Urothelium cell line (cell line): ENCODE measurements around the gene XPNPEP1.

Source experiments
- DNase-seq: peaks from one replicate; pipeline ENCODE4 v3.0.0; 2011; ENCODE audit warnings: low spot score, mixed read lengths
- FAIRE-seq: peaks from 2 replicates; lab custom pipeline; 2011; peaks lifted over from hg19 to GRCh38; lab: Jason Lieb, UNC

XPNPEP1 gene

DNA sequence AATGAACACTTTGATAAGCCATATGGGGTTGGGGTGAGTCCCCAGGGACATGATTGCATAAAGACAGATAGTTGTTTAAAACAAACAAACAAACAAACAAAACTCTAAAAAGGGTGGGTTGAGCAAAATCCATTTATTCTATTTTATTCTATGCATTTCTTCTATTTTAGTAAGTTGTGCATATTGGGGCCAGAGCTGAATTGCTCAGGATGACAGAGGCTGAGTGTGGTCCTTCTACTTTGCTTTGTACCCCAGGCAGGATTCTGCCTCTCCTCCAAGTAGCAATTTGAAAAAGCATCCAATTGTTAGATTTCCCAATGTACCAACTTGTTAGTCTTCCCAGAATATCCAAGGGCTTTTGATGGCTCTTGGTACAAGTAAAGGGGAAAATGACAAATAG is 29.2 kb upstream of the XPNPEP1 start:
- FAIRE-seq (no peak), DNase-seq (no peak)

GRCh38 chr10:109947111-109947920 is 24.0 kb upstream of the XPNPEP1 start:
- DNase-seq (no peak), FAIRE-seq (peak; percentile 42)

- FAIRE-seq (no peak), DNase-seq (no peak)
Observed at GRCh38 chr10:109946680-109947079, 23.4 kb upstream of the XPNPEP1 start.

GRCh38 chr10:109945473-109946177 is 22.3 kb upstream of the XPNPEP1 start:
- no peak for FAIRE-seq

DNA sequence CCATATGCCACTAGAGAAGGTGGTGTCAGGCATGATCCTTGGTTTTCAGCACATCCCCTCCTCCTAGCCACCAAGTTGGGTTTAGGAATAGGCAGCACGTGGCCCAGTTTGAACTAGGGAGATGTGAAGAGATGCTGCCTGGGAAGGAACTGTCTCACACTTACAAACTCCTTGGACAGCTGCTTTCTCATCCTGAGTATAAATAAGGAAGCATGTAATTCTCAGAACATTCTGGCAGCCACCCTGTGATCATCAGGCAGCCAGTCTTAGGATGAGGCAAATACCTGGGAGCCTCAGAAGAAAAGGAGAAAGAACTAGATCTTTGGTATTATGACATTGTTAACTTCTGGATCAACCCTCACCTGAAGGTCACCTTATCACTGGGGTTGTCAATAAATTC is 21.3 kb upstream of the XPNPEP1 start:
- FAIRE-seq, result no peak
- no peak for DNase-seq

More at GRCh38 chr10:109945473-109946177, 22.3 kb upstream of the XPNPEP1 start:
- no peak for DNase-seq

DNA sequence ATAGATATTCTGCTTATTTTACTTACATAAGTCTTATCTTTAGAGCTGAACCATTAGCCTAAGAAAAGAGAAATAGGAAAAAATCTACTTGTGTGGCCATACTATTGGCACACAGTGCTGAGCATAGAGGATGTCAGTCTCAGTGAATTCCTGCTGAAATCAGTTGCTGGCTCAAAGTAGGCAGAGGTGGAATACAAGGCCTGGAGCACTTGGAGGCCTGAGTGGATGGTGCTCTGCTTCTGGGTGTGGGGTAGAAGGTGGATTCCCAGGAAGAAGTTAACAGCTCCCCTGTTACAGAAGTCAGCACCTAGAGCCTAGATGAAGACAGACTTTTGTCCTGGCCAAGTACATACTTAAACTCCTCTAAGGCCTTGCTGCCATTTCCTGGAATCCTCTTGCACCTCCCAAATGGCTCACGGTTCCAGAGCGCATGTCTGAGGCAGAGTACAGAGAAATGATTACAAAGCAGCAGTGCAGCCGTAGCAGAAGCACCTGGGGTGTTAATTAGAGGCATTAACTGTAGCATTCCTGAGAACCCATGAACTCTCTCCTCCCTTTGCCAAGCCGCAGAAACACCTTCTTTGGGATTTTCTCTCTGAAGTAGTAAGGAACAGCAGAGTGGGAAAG is 18.0 kb upstream of the XPNPEP1 start:
- FAIRE-seq (no peak), DNase-seq (no peak)

- FAIRE-seq, result no peak
Observed at GRCh38 chr10:109940553-109940952, 17.2 kb upstream of the XPNPEP1 start.

DNA sequence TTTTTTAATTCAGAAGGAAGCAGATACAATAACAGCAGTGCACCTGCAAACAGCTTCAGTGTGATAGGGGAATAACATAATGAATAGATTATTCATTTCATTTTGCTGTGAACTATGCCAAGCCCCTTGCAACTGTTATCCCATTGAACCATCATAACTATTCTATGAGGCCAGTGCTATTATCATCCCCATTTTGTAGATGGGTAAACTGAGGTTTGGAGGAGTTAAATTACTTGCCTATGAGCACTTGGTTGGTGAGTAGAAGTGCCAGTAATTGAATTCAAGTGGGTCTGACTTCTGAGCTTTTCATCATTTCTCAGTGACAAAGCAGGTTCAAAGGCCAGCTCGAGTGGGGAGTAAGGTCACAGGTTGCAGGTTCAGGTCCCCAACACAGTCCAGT is 16.8 kb upstream of the XPNPEP1 start:
- no peak for DNase-seq
- FAIRE-seq, result no peak

More at GRCh38 chr10:109940553-109940952, 17.2 kb upstream of the XPNPEP1 start:
- DNase-seq, result no peak

GRCh38 chr10:109939315-109939961 is 16.1 kb upstream of the XPNPEP1 start:
- FAIRE-seq (no peak), DNase-seq (no peak)

DNA sequence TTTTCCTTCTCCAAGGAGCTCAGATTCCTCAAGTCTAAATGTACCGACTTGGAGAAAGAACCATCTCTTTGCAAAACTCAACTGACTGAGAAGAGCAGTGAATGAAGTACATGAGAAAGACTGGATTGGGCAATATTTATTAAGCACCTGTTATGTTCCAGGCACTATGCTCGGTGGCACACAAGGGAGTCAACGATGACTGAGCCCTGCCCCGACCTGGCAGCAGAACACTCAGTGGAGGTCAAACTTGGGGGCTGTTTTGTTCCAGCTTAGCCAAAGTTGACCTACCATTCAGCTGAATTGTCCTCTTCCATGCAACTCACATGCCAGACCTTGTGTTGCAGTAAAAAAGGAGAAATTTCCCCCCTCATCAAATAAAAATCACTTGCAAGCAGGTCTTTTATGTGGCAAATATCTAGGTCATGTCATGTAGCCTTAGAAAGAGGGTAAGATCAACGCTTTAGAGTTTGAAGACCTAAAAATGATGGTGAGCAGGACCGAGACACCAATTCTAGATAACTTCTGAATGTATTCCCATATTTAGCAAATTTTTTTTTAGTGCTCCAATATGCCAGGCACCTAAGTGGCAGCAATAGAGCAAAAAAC is 14.3 kb upstream of the XPNPEP1 start:
- FAIRE-seq (peak; percentile 30), DNase-seq (no peak)

GRCh38 chr10:109934958-109935793 is 11.9 kb upstream of the XPNPEP1 start:
- DNase-seq (no peak), FAIRE-seq (no peak)

DNA sequence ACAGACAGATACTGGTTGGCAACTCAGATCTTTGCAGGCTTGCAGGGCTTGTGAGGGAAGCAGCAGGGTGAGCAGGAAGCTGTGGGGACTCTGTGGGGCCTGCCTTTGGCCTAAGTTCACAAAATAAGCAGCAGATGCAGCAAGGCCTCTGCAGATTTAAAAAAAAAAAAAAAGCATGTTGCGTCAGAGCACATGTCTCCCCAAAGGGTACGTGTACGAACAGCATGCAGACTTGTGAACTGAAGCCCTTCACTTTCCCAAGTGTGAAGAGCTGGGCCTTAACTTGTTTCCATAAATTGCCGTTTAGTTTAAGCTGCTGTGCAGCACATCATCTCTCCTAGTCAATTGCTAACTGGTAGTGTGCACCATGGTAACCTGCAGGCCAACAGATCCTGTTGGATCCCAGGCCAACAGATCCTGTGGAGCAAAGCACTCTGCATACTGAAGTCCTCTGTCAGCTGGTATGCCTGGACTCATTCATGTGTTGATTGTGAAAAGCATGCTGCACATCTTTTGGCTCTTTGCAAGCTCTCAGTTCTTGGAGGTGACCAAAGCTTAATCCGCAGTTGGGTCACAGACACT is 10.8 kb upstream of the XPNPEP1 start:
- FAIRE-seq (no peak), DNase-seq (no peak)

- no peak for FAIRE-seq
- DNase-seq, result no peak
Observed at GRCh38 chr10:109932968-109933367, 9.7 kb upstream of the XPNPEP1 start.

DNA sequence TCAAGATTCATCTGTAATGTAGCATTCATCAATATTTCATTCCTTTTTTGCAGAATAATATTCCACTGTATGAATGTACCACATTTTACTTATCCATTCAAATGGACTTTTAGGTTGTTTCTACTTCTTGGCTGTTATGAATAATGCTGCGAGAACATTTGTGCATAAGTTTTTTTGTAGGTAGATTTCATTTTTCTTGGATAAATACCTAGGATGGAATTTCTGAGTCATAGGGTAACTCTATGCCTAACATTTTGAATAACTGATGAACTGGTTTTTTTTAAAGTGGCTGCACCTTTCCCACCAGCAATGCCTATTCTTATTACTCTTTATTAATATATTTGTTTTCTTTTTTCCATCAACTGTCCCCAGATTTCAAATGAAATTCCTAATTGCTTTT is 9.1 kb upstream of the XPNPEP1 start:
- no peak for FAIRE-seq

GRCh38 chr10:109931163-109931562 is 7.9 kb upstream of the XPNPEP1 start:
- no peak for FAIRE-seq
- no peak for DNase-seq

More for the DNA sequence above, 9.1 kb upstream of the XPNPEP1 start:
- DNase-seq, result no peak

DNA sequence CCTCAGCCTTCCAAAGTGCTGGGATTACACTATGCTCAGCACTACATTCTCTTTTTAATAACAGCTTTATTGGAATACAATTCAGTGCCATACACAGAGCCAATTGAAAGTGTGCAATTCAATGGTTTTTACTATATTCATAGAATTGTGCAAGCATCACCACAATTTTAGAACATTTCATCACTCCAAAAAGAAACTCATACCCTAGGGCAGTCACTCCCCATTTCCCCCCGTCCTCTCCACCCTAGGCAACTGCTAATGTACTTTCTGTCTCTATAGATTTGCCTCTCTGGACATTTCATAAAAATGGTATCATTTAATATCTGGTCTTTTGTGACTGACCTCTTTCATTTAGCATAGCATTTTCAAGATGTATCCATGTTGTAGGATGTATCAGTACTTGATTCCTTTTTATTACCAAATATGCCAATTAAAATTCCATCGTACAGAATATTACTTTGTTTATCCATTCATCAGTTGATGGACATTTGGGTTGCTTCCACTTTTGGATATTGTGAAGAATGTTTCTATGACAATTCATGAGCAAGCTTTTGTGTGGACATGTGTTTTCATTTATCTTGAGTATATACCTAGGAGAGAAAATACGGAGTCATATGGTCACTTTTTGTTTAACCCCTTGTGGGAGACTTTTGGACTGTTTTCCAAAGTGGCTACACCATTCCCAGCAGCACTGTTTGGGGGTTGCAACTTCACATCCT is 6.3 kb upstream of the XPNPEP1 start:
- DNase-seq (no peak), FAIRE-seq (no peak)

DNA sequence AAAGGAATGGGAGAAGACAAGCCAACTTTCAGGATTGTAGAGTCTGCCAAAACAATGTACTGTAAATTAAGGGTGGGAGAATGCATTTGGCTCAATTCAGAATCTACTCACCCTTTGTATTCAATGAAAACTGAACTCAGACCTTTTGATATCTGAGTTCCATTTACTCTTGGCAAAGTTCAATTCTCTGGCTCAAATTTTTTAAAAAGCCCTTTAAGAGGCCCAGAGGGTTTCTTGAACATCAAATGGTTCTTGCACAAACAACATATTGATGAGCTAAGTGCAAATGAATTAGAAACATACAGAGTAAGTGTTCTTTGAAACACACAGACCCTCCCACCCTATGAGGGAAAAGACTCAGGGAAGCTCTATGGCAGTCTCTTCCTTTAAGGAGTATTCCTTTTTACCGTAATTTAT is 5.2 kb upstream of the XPNPEP1 start:
- DNase-seq (no peak), FAIRE-seq (no peak)

- no peak for FAIRE-seq
Observed at GRCh38 chr10:109926825-109927224, 3.5 kb upstream of the XPNPEP1 start.

More at GRCh38 chr10:109926825-109927224, 3.5 kb upstream of the XPNPEP1 start:
- DNase-seq, result no peak
